HG03196 (cell line): ENCODE data around the gene MXI1.
"Not testable (repeated sequence)": the region's sequence is repeated elsewhere in the genome, so short reads cannot be mapped to it uniquely, and the experiment has no call there.

Source experiments
- ATAC-seq: cut with Tn5 transposase; IDR thresholded peaks from one replicate; pipeline ENCODE4 v1.9.1; 2021; ENCODE audit not compliant: unreplicated experiment

MXI1 gene

GRCh38 chr10:110237894-110238480 is 30.6 kb downstream of the MXI1 start:
- ATAC-seq, result no peak

- ATAC-seq, result no peak
Measured at GRCh38 chr10:110239892-110240291, 32.5 kb downstream of the MXI1 start.

GRCh38 chr10:110241407-110241806 is 34.0 kb downstream of the MXI1 start:
- no peak for ATAC-seq

GRCh38 chr10:110241841-110242240 is 34.4 kb downstream of the MXI1 start:
- ATAC-seq, result no peak

GRCh38 chr10:110242511-110242910 is 35.1 kb downstream of the MXI1 start:
- ATAC-seq, result no peak

GRCh38 chr10:110244550-110244949 is 37.1 kb downstream of the MXI1 start:
- ATAC-seq, result no peak

- ATAC-seq, result not testable (repeated sequence)
Measured at GRCh38 chr10:110247833-110248232, 40.4 kb downstream of the MXI1 start.

GRCh38 chr10:110249489-110249888 is 42.1 kb downstream of the MXI1 start:
- peak; percentile 60 for ATAC-seq

- ATAC-seq, result peak; percentile 86
Measured at GRCh38 chr10:110251392-110251791, 44.0 kb downstream of the MXI1 start.

- ATAC-seq, result no peak
Measured at GRCh38 chr10:110252151-110252550, 44.7 kb downstream of the MXI1 start.

- no peak for ATAC-seq
Measured at GRCh38 chr10:110254467-110254866, 47.1 kb downstream of the MXI1 start.

- ATAC-seq, result no peak
Measured at GRCh38 chr10:110258542-110258941, 51.1 kb downstream of the MXI1 start.

GRCh38 chr10:110259317-110259716 is 51.9 kb downstream of the MXI1 start:
- no peak for ATAC-seq

- ATAC-seq, result no peak
Measured at GRCh38 chr10:110260746-110261477, 53.5 kb downstream of the MXI1 start.

- ATAC-seq, result no peak
Measured at GRCh38 chr10:110263164-110263563, 55.8 kb downstream of the MXI1 start.

- no peak for ATAC-seq
Measured at GRCh38 chr10:110265573-110266193, 58.3 kb downstream of the MXI1 start.

- no peak for ATAC-seq
Measured at GRCh38 chr10:110267276-110267675, 59.9 kb downstream of the MXI1 start.

- ATAC-seq, result no peak
Measured at GRCh38 chr10:110268442-110268841, 61.0 kb downstream of the MXI1 start.

GRCh38 chr10:110268971-110269370 is 61.6 kb downstream of the MXI1 start:
- no peak for ATAC-seq

GRCh38 chr10:110269374-110270318 is 62.2 kb downstream of the MXI1 start:
- ATAC-seq, result peak; percentile 59

- ATAC-seq, result not testable (repeated sequence)
Measured at GRCh38 chr10:110272995-110273394, 65.6 kb downstream of the MXI1 start.
